ENCODE data around the gene SEL1L3. TPM values are rescaled to one million over a fixed set of nuclear protein-coding genes. Genes with fewer than 3 reads are reported as not detected.

SEL1L3 gene
- total RNA-seq, 4 donors from 2014 or later, result 2.2 to 29.8 (median 5.4) TPM

GRCh38 chr4:25814301-25815136 lies 48.3 kb downstream of the SEL1L3 start:
- Histone ChIP-seq H3K27ac (peak overlapping the region in 2 of 4 donors; percentile 12 to 64), H3K36me3 (no peaks in the 10 kb centered on the region), H3K4me3 (no peak overlapping the region), H3K27me3 (no peaks in the 10 kb centered on the region), H3K4me1 (peaks cover 0 to 23% (median 8%) of the 10 kb centered on the region in 3 donors), H3K9me3 (no peaks in the 10 kb centered on the region)
- ATAC-seq, result no peak
- no peak for TF ChIP-seq POLR2A (IDR thresholded peaks at IDR 0.05)
- TF ChIP-seq, protein P1, sequence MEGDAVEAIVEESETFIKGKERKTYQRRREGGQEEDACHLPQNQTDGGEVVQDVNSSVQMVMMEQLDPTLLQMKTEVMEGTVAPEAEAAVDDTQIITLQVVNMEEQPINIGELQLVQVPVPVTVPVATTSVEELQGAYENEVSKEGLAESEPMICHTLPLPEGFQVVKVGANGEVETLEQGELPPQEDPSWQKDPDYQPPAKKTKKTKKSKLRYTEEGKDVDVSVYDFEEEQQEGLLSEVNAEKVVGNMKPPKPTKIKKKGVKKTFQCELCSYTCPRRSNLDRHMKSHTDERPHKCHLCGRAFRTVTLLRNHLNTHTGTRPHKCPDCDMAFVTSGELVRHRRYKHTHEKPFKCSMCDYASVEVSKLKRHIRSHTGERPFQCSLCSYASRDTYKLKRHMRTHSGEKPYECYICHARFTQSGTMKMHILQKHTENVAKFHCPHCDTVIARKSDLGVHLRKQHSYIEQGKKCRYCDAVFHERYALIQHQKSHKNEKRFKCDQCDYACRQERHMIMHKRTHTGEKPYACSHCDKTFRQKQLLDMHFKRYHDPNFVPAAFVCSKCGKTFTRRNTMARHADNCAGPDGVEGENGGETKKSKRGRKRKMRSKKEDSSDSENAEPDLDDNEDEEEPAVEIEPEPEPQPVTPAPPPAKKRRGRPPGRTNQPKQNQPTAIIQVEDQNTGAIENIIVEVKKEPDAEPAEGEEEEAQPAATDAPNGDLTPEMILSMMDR (IDR thresholded peaks at IDR 0.05), result no peak
- no peak for TF ChIP-seq POLR2AphosphoS5 (IDR thresholded peaks at IDR 0.05)
- TF ChIP-seq EP300 (IDR thresholded peaks at IDR 0.05), result no peak
- 35 to 59% methylated on average over 12 of the region's 13 CpGs for WGBS, 2 donors (ENCODE audit: low coverage in 1 of 2)

GRCh38 chr4:25813448-25814106 lies 49.2 kb downstream of the SEL1L3 start:
- TF ChIP-seq POLR2A (IDR thresholded peaks at IDR 0.05) (no peak), EP300 (IDR thresholded peaks at IDR 0.05) (no peak)
- TF ChIP-seq, protein P1 (IDR thresholded peaks at IDR 0.05), result no peak
- H3K27ac ChIP-seq, result peak overlapping the region in 2 of 4 donors; percentile 12 to 64
- H3K27me3 ChIP-seq, result no peaks in the 10 kb centered on the region
- no peak overlapping the region for H3K4me3 ChIP-seq
- no peaks in the 10 kb centered on the region for H3K9me3 ChIP-seq
- no peaks in the 10 kb centered on the region for H3K36me3 ChIP-seq
- ATAC-seq, result peak; percentile 75
- peaks cover 0 to 23% (median 8%) of the 10 kb centered on the region in 3 donors for H3K4me1 ChIP-seq
- 24 to 38% methylated on average over 8 to 9 of the region's 9 CpGs for WGBS, 2 donors (ENCODE audit: low coverage in 1 of 2)

- 91 to 95% methylated on average over 9 of the region's 9 CpGs for WGBS, 2 donors (ENCODE audit: low coverage in 1 of 2)
- TF ChIP-seq POLR2AphosphoS5 (IDR thresholded peaks at IDR 0.05) (no peak), POLR2A (IDR thresholded peaks at IDR 0.05) (no peak), EP300 (IDR thresholded peaks at IDR 0.05) (no peak)
- TF ChIP-seq, protein P1 (IDR thresholded peaks at IDR 0.05), result no peak
- no peaks in the 10 kb centered on the region for H3K9me3 ChIP-seq
- no peak for ATAC-seq
- peaks cover 0 to 23% (median 8%) of the 10 kb centered on the region in 3 donors for H3K4me1 ChIP-seq
- H3K4me3 ChIP-seq, result no peak overlapping the region
- no peaks in the 10 kb centered on the region for H3K36me3 ChIP-seq
- no peaks in the 10 kb centered on the region for H3K27me3 ChIP-seq
- H3K27ac ChIP-seq, result no peak overlapping the region
These were observed 50.9 kb downstream of the SEL1L3 start for GRCh38 chr4:25811841-25812240.

DNA sequence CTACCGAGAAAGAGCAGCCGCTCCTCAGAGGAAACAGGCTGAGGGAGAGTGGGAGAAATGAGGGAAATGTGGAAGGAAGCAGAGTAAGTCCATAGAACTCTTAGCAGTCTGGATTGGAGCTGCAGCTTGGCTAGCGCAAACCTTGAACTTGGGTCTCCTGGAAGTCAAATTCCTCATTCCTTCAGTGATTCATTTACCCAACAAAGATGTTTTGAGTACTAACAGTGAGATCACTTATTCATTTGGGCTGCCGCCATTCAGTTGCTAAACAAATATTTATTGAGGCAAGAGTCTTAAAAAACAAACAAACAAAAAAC lies 51.5 kb downstream of the SEL1L3 start:
- ATAC-seq, result no peak
- Histone ChIP-seq H3K27me3 (no peaks in the 10 kb centered on the region), H3K36me3 (no peaks in the 10 kb centered on the region), H3K4me1 (peaks cover 0 to 23% (median 8%) of the 10 kb centered on the region in 3 donors), H3K4me3 (no peak overlapping the region), H3K9me3 (no peaks in the 10 kb centered on the region), H3K27ac (no peak overlapping the region)
- 64 to 75% methylated on average over 4 of the region's 4 CpGs for WGBS, 2 donors (ENCODE audit: low coverage in 1 of 2)
- TF ChIP-seq EP300 (IDR thresholded peaks at IDR 0.05) (no peak), POLR2A (IDR thresholded peaks at IDR 0.05) (no peak), POLR2AphosphoS5 (IDR thresholded peaks at IDR 0.05) (no peak)
- TF ChIP-seq, protein P1 (IDR thresholded peaks at IDR 0.05), result no peak

Data from gastroesophageal sphincter (tissue), 4 donors.